AG08396 (cell line): ENCODE measurements around the gene OR2L2.
"Not testable (repeated sequence)": the region's sequence is repeated elsewhere in the genome, so short reads cannot be mapped to it uniquely, and the experiment has no call there.

Experiments used
- DNase-seq: peaks from one replicate; pipeline ENCODE4 v3.0.0; 2012; ENCODE audit warnings: low spot score, mixed read lengths

OR2L2 gene

GRCh38 chr1:248029770-248030169 lies at the start of gene OR2L2:
OR2L2 (plus strand) TSS chr1:248030070; CDS start chr1:248038268, 8,198 bp downstream.
- no peak for DNase-seq

GRCh38 chr1:247992986-247993385 lies 36.9 kb upstream of the OR2L2 start:
- no peak for DNase-seq

- DNase-seq: no peak
Observed at GRCh38 chr1:247998811-247999210, 31.1 kb upstream of the OR2L2 start.

- no peak for DNase-seq
Observed at GRCh38 chr1:248000169-248000568, 29.7 kb upstream of the OR2L2 start.

GRCh38 chr1:248007778-248008177 lies 22.1 kb upstream of the OR2L2 start:
- DNase-seq: no peak

GRCh38 chr1:248009681-248010080 lies 20.2 kb upstream of the OR2L2 start:
- DNase-seq: no peak

GRCh38 chr1:248013229-248013710 lies 16.6 kb upstream of the OR2L2 start, which contains the start of gene OR2L5:
OR2L5 (plus strand) TSS chr1:248013660; CDS start chr1:248021948, 8,288 bp downstream.
- no peak for DNase-seq

- no peak for DNase-seq
Observed at GRCh38 chr1:248015803-248016202, 14.1 kb upstream of the OR2L2 start.

GRCh38 chr1:248045209-248045608 lies 15.3 kb downstream of the OR2L2 start:
- DNase-seq: no peak

- no peak for DNase-seq
Observed at GRCh38 chr1:248046536-248046935, 16.7 kb downstream of the OR2L2 start, which contains the start of gene OR2L3. OR2L3 (plus strand) TSS chr1:248046836; CDS start chr1:248060682, 13,846 bp downstream.

- no peak for DNase-seq
Observed at GRCh38 chr1:248047008-248047407, 17.1 kb downstream of the OR2L2 start.

- no peak for DNase-seq
Observed at GRCh38 chr1:248054671-248055070, 24.8 kb downstream of the OR2L2 start.

GRCh38 chr1:248055261-248055660 lies 25.4 kb downstream of the OR2L2 start:
- no peak for DNase-seq

- DNase-seq: no peak
Observed at GRCh38 chr1:248065071-248065470, 35.2 kb downstream of the OR2L2 start.

GRCh38 chr1:248065604-248066003 lies 35.7 kb downstream of the OR2L2 start:
- no peak for DNase-seq

GRCh38 chr1:248083864-248084263 lies 54.0 kb downstream of the OR2L2 start:
- DNase-seq: not testable (repeated sequence)
